ENCODE data around the gene ERVW-1. TPM values are rescaled to one million over a fixed set of nuclear protein-coding genes. Genes with fewer than 3 reads are reported as not detected.

Gene ERVW-1
- total RNA-seq, 1 donor from 2014 or later, result not detected

DNA sequence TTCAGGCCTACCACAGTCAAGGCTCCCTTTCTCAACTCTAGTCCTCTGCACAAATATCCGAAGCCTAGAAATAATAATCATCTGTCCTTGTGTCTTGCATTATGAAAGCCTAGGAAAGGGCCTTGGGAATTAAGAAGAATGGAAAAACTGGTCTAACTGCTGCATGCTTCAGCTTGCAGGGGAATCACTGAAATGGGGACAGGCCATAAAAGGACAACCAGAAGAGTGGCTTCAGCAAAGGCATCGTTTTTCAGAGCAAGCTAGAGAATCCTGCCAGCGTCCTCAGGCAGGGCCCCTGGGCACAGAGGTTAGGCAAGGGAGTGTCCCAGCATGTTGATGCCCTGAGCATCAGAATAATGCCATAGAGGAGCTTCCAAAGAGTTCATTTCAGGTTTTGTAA is 13.2 kb downstream of the ERVW-1 start:
- no peak for TF ChIP-seq CTCF (IDR thresholded peaks at IDR 0.05)
- Mint-ChIP-seq H3K4me3 (ENCODE audit: unreplicated experiment) (no peak overlapping the region), H3K9me3 (ENCODE audit: low read depth) (peaks cover 13% of the 10 kb centered on the region), H3K36me3 (ENCODE audit: low read depth) (peaks cover 7% of the 10 kb centered on the region), H3K4me1 (ENCODE audit: low read depth) (peaks cover 20% of the 10 kb centered on the region), H3K27me3 (ENCODE audit: low read depth) (no peaks in the 10 kb centered on the region), H3K27ac (ENCODE audit: unreplicated experiment) (no peak overlapping the region)
- DNase-seq (ENCODE audit: low spot score), result no peak

- DNase-seq (ENCODE audit: low spot score), result no peak
- no peaks in the 10 kb centered on the region for H3K9me3 Mint-ChIP-seq (ENCODE audit: low read depth)
- H3K4me1 Mint-ChIP-seq (ENCODE audit: low read depth), result peaks cover 21% of the 10 kb centered on the region
- H3K4me3 Mint-ChIP-seq (ENCODE audit: unreplicated experiment), result no peak overlapping the region
- peaks cover 2% of the 10 kb centered on the region for H3K36me3 Mint-ChIP-seq (ENCODE audit: low read depth)
- H3K27me3 Mint-ChIP-seq (ENCODE audit: low read depth), result no peaks in the 10 kb centered on the region
- TF ChIP-seq CTCF (IDR thresholded peaks at IDR 0.05), result no peak
- H3K27ac Mint-ChIP-seq (ENCODE audit: unreplicated experiment), result no peak overlapping the region
Measured at GRCh38 chr7:92462560-92462959, 15.2 kb downstream of the ERVW-1 start.

DNA sequence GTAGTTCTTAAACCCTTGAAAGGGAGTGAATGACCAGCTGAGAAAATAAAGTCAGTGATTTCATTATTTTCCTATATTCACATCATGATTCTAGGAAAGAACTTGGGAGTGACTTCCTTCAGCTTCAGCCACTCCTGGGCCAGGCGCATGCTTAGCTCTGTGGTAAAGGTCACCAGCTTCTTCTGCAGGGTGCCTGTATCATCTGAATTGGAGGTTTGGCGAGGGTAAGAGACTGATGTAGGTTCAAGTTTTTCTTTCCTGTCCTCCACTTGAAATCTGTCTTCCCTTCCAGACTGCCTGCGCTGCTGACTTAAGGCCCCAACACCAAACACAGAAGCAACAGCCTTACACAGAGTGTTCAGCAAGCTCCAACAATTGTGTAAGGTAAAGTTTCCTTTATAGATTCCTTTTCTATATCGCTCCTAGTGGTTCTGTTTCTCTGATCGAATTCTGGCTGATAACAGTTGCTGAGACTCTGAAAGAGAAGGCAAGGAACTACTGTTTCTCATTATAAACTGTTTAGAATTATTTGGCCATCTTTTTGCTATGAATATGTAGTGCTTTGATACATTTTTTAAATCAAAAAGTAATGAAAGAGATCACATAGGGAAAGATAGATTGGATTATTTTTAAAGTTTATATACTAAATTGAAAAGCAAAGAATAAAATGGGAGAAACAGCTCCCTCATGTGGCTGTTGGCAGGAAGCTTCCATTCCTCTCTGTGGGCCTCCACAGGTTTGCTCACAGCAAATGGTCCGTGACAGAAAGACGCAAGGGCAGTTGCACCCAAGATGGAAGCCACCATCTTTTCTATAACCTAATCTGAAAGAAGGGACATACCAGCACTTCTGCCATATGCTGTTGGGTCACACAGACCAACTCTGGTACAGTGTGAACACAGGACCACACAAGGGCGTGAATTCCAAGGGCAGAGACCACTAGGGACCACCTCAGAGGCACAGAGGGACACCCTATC is 16.4 kb downstream of the ERVW-1 start:
- no peak overlapping the region for H3K4me3 Mint-ChIP-seq (ENCODE audit: unreplicated experiment)
- H3K27me3 Mint-ChIP-seq (ENCODE audit: low read depth), result no peaks in the 10 kb centered on the region
- peaks cover 23% of the 10 kb centered on the region for H3K4me1 Mint-ChIP-seq (ENCODE audit: low read depth)
- no peaks in the 10 kb centered on the region for H3K9me3 Mint-ChIP-seq (ENCODE audit: low read depth)
- DNase-seq (ENCODE audit: low spot score), result no peak
- peak; percentile 92 for TF ChIP-seq CTCF (IDR thresholded peaks at IDR 0.05)
- peak overlapping the region; percentile 10 for H3K27ac Mint-ChIP-seq (ENCODE audit: unreplicated experiment)
- peaks cover 2% of the 10 kb centered on the region for H3K36me3 Mint-ChIP-seq (ENCODE audit: low read depth)

DNA sequence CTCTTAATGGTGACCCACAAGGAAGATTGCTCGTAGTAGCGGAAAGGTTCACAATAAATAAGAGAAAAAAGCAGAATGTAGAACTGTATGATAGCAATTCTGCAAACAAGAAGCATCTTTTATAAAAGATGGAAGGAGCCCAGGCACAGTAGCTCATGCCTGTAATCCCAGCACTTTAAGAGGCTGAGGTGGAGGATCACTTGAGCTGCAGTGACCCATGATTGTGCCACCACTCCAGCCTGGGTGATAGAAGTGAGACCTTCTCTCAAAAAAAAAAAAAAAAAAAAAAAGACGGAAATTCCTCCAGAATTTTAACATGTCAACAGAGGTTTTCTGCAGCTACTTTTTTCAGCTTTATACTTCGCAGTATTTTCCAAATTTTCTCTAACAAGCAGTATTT is 17.2 kb downstream of the ERVW-1 start:
- peaks cover 30% of the 10 kb centered on the region for H3K4me1 Mint-ChIP-seq (ENCODE audit: low read depth)
- H3K4me3 Mint-ChIP-seq (ENCODE audit: unreplicated experiment), result no peak overlapping the region
- TF ChIP-seq CTCF (IDR thresholded peaks at IDR 0.05), result no peak
- no peak for DNase-seq (ENCODE audit: low spot score)
- no peaks in the 10 kb centered on the region for H3K27me3 Mint-ChIP-seq (ENCODE audit: low read depth)
- peak overlapping the region; percentile 46 for H3K27ac Mint-ChIP-seq (ENCODE audit: unreplicated experiment)
- peaks cover 4% of the 10 kb centered on the region for H3K36me3 Mint-ChIP-seq (ENCODE audit: low read depth)
- no peaks in the 10 kb centered on the region for H3K9me3 Mint-ChIP-seq (ENCODE audit: low read depth)

DNA sequence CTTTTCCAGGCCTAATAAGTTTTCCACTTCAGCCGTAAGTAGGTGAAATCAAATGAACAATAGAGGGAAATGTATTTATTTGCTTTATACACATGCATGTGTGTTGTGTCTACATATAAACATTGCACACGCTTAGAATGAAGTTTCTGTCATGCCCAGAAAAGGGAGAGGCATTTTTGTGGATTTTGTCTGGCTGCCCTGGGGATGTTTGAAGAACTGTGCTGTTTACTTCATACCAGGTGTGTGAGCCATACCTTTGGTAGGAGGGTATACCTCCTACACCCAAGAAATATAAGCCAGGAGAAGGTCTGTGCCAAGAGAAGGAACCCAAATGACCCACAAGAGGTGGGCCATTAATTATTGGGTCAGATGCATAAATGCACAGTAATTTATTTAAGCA is 17.6 kb downstream of the ERVW-1 start:
- Mint-ChIP-seq H3K27me3 (ENCODE audit: low read depth) (no peaks in the 10 kb centered on the region), H3K36me3 (ENCODE audit: low read depth) (peaks cover 4% of the 10 kb centered on the region), H3K9me3 (ENCODE audit: low read depth) (no peaks in the 10 kb centered on the region), H3K4me1 (ENCODE audit: low read depth) (peaks cover 30% of the 10 kb centered on the region), H3K27ac (ENCODE audit: unreplicated experiment) (peak overlapping the region; percentile 46), H3K4me3 (ENCODE audit: unreplicated experiment) (no peak overlapping the region)
- TF ChIP-seq CTCF (IDR thresholded peaks at IDR 0.05), result no peak
- no peak for DNase-seq (ENCODE audit: low spot score)

Data from chondrocyte (in vitro differentiated cells).